ENCODE measurements around the gene C16orf54. TPM values are rescaled to one million over a fixed set of nuclear protein-coding genes. Genes with fewer than 3 reads are reported as not detected.

C16orf54 gene
- total RNA-seq, 1 experiment from 2014 or later: not detected

- Histone ChIP-seq H3K4me2 (ENCODE audit: insufficient read depth, insufficient read length, low read length) (no peak overlapping the region), H3K23ac (ENCODE audit: insufficient read length, low read depth, low read length) (no peak overlapping the region), H2BK15ac (ENCODE audit: low read depth, low read length) (no peak overlapping the region), H3K56ac (ENCODE audit: insufficient read length, low read depth, low read length) (no peak overlapping the region), H3K9me3 (ENCODE audit: control insufficient read depth, low read depth, low read length) (no peaks in the 10 kb centered on the region), H3K14ac (ENCODE audit: insufficient read depth, low read length) (no peak overlapping the region), H4K5ac (ENCODE audit: insufficient read length, low read depth, low read length) (no peak overlapping the region), H4K20me1 (ENCODE audit: control insufficient read depth, insufficient read depth, insufficient read length) (no peaks in the 10 kb centered on the region), H3K79me1 (ENCODE audit: insufficient read depth, low read depth, low read length, poor library complexity, severe bottlenecking) (peaks cover 5% of the 10 kb centered on the region), H3K79me2 (ENCODE audit: insufficient read depth, low read length) (peaks cover 8% of the 10 kb centered on the region; the same call in 1 of the 2 replicates), H3T11ph (ENCODE audit: low read length) (no peak overlapping the region), H2BK5ac (ENCODE audit: insufficient read length, low read length) (no peak overlapping the region), H4K8ac (replicated peaks; ENCODE audit: insufficient read length, low read depth, low read length) (no peak overlapping the region), H3K23me2 (ENCODE audit: insufficient read length, low read depth, low read length, poor library complexity, severe bottlenecking) (no peaks in the 10 kb centered on the region), H3K27ac (ENCODE audit: insufficient read length, low read depth, low read length) (no peak overlapping the region), H2BK20ac (ENCODE audit: low read depth, low read length, poor library complexity, severe bottlenecking) (no peak overlapping the region), H2BK12ac (ENCODE audit: insufficient read length, low read depth, low read length) (no peak overlapping the region), H3K18ac (ENCODE audit: insufficient read length, low read depth, low read length) (no peak overlapping the region), H3K4me1 (ENCODE audit: insufficient read depth, low read length) (peaks cover 3% of the 10 kb centered on the region; the same call in 1 of the 2 replicates), H3K27me3 (ENCODE audit: insufficient read depth, low read length) (no peaks in the 10 kb centered on the region), H2BK120ac (ENCODE audit: low read depth, low read length, poor library complexity, severe bottlenecking) (no peak overlapping the region), H2AK5ac (ENCODE audit: insufficient read length, low read length) (no peak overlapping the region), H4K91ac (ENCODE audit: insufficient read length, low read depth, low read length) (no peak overlapping the region), H3K9ac (ENCODE audit: extremely low read depth, insufficient read length, low read length) (no peak overlapping the region), H3K4ac (ENCODE audit: low read depth, low read length) (no peak overlapping the region), H2AFZ (ENCODE audit: low read length) (no peak overlapping the region)
- H3K9me3 Mint-ChIP-seq: peaks cover 0 to 4% of the 10 kb centered on the region in 2 experiments; a peak in 1 of 5 replicates
- H3K36me3 Mint-ChIP-seq (ENCODE audit: insufficient read depth in 1 of 3, low read depth in 3 of 3): peaks cover 45 to 61% (median 48%) of the 10 kb centered on the region in 3 experiments
- no peak overlapping the region; a peak in 1 of 7 replicates for H3K27ac Mint-ChIP-seq
- H3K4me3 Mint-ChIP-seq: no peak overlapping the region
- WGBS (ENCODE audit: extremely low coverage, insufficient read length, low lambda C conversion rate): no CpG with 5 or more reads among the region's 7 CpGs
- no peak for DNase-seq
- H3K27me3 Mint-ChIP-seq (ENCODE audit: low read depth): no peaks in the 10 kb centered on the region
- peaks cover 37 to 42% of the 10 kb centered on the region in 2 experiments for H3K4me1 Mint-ChIP-seq
- TF ChIP-seq CTCF (conservative IDR thresholded peaks at IDR 0.05): no peak
Measured at GRCh38 chr16:29717113-29717512, 28.7 kb downstream of the C16orf54 start.

All from H9 (cell line).